GM19238 (cell line): ENCODE measurements around the gene STMP1.

Source experiments
- DNase-seq: peaks from one replicate; pipeline ENCODE4 v3.0.0; 2011; ENCODE audit warnings: low spot score; ENCODE audit not compliant: insufficient read length

The STMP1 gene

DNA sequence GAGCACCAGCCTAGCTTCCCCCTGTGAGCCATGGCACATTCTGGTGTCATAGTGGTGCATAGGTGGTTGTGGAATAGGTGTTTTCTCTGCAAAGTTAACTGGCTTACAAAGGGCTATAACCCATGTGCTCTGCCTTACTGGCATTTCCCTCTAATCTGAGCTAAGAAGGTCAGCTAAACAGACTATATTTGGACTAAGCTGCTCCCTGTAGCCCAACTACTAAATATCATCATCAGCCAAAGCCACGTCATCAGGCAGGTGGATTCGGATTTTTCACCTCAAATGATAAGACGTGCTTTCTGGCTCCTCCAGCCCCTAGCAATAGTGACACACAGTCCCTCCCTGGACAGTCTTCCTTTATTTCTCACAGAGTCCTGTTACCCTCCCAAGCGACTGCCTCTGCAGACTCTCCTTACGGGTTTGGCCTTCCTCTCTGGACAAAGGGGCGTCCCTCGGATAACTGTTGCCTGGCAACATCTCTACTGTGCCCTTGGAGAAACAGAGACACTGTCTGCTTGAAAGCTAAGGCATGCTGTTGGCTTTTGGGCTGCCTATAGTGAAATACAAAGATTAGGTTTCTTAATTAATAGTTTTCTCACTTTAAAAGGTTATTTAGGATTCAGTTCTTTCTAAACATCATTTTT, 56.6 kb downstream of the STMP1 start:
- DNase-seq, result no peak

GRCh38 chr7:135719688-135720087, 57.4 kb downstream of the STMP1 start:
- DNase-seq, result no peak

- DNase-seq, result no peak
Measured at GRCh38 chr7:135721198-135721820, 59.0 kb downstream of the STMP1 start.

DNA sequence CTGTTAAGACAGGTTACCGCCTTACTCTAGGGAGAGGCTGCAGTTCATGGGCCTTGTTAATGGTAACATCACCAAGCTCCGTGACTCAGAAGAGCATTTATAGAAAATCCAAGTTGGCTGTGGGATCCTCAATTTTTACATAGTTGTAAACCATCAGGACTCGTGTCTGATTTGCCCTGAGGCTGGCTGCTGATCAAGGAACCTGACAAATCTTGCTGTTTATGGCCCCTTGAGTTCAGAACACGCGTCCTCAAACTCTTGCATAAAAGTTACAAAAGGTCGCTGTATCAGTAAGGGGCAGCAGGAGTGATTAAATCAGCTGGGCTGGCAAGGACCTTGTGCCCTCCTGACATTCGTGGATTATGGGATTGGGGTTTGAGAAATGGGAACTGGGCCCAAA, 61.1 kb downstream of the STMP1 start:
- DNase-seq, result no peak
